H1 (cell line): ENCODE results near the gene GPRIN3. TPM values are rescaled to one million over a fixed set of nuclear protein-coding genes. Genes with fewer than 3 reads are reported as not detected.

ENCODE experiments used
- ASH2L ChIP-seq: fragments of 200-600, 300-600 bp; sonication (generic); IDR thresholded peaks from one replicate; pipeline ENCODE4 v1.7.1; 2017; ENCODE audit warnings: low read length
- polyA plus RNA-seq, 7 experiments: library from polyadenylated mRNA; depleted of rRNA in 3 of 7; stranded (reverse) in 5 of 7; unstranded in 2 of 7; fragments of >200 nt in 5 of 7; fragments of 200-250 nt in 2 of 7; gene quantifications; 1 replicate in 5 of 7; 2 replicates in 1 of 7; 4 replicates in 1 of 7; pipeline versions ENCODE4 v1.2.1 to v1.2.3, GENCODE V29; 2011 to 2013; ENCODE audit warnings: missing spikeins in 2 of 7, mixed read lengths in 2 of 7
- total RNA-seq: library from RNA; stranded (reverse); fragmentation: NEBNext Ultra II Directional; extraction: Animal tissue kit (Norgen Biotek cat#: 25700); gene quantifications from 2 replicates; pipeline ENCODE4 v1.2.1, GENCODE V29; 2021
- TF ChIP-seq, protein P1 (sequence below): IDR thresholded peaks from 2 replicates; pipeline ENCODE4 v1.6.1; 2012; ENCODE audit warnings: inconsistent platforms

The GPRIN3 gene
- total and polyA plus RNA-seq, 2 of the 8 experiments (the other 6 are each of a cell fraction or from before 2014, with no cell fraction given) = 0.17 to 1.4 TPM

DNA sequence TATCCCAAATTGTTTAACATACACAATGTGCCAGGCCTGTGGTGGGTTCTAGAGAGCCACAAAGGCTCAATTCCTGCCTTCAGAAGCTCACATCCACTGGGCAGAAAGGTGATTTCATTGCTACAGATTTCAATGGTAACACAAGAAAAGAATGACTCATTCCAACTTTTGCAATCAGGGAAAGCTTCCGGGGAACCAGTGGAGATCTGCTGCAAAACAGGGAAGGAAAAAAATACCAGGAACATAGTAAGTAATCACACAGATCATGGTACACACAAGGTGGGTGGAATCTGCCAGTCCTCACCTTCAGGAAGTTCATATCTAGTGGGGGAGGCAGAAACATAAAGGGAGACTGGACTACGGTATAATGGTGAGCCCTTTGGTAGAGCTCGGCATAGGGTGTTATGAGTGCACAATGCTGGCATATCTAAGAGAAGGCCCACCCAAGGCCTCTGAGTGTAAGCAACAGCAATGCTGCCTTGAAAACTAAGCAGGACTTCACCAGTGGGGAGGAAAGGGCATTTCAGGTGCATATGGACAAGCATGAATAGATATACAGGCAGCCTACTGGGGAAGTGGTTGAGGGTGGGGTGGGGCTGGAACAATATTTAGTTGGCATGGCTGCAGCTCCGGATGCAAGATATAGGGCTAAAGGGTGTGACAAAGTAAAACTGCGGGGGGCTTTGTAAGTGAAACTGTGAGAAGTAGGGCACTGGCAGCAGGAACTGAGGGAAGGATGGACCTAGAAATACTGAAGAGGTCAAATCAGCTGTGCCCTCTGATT lies 24.2 kb downstream of the GPRIN3 start (continued):
- TF ChIP-seq, protein P1, sequence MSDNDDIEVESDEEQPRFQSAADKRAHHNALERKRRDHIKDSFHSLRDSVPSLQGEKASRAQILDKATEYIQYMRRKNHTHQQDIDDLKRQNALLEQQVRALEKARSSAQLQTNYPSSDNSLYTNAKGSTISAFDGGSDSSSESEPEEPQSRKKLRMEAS = no peak
- TF ChIP-seq ASH2L = no peak
